ENCODE measurements around the gene WDR49. TPM values are rescaled to one million over a fixed set of nuclear protein-coding genes. Genes with fewer than 3 reads are reported as not detected.

WDR49 gene
- under 1 TPM in 1 of 2 donors, not detected in 1; 0.59 TPM for total RNA-seq

GRCh38 chr3:167653760-167654159 is at the start of gene WDR49:
Gene WDR49 (minus strand): TSS chr3:167653942. CDS start chr3:167653425, 517 bp downstream.
- Mint-ChIP-seq H3K4me3 (peak within 1 kb of the TSS; percentile 7), H3K27ac (no peak within 1 kb of the TSS), H3K27me3 (no peaks in the 10 kb centered on the region), H3K4me1 (ENCODE audit: low read depth in 2 of 2) (peaks cover 23 to 29% of the 10 kb centered on the region in 2 donors), H3K9me3 (no peaks in the 10 kb centered on the region), H3K36me3 (no peaks in the 10 kb centered on the region)
- no peak for DNase-seq (ENCODE audit: low spot score)
- ATAC-seq: no peak

GRCh38 chr3:167700926-167701325 is 47.2 kb upstream of the WDR49 start:
- Mint-ChIP-seq H3K9me3 (no peaks in the 10 kb centered on the region), H3K4me3 (no peak overlapping the region)
- no peak for ATAC-seq

DNA sequence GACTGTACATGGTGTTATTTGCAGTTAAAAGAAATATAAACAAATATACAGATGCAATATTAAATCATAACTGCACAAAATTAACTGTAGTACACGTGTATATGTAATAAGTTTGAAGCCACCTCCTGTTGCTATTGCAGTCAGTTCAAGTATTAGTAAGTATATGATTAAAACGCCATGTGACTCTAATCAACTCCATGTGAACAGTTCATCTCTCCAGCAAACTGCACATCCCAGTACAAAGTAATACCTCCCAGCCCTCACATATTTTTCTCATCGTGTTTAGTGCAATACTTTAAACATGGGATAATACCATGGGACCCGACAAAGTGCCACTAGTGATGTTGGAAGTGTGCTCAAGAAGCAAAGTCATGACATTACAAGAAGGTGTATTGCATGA is 46.3 kb upstream of the WDR49 start:
- no peaks in the 10 kb centered on the region for H3K27me3 Mint-ChIP-seq
- H3K4me1 Mint-ChIP-seq (ENCODE audit: low read depth in 2 of 2): peaks cover 16 to 17% of the 10 kb centered on the region in 2 donors
- H3K27ac Mint-ChIP-seq: peak overlapping the region in 1 of 2 donors; percentile 27
- peaks cover 5% of the 10 kb centered on the region for H3K36me3 Mint-ChIP-seq
- DNase-seq (ENCODE audit: low spot score): no peak
- ATAC-seq: no peak
- no peaks in the 10 kb centered on the region for H3K9me3 Mint-ChIP-seq
- H3K4me3 Mint-ChIP-seq: no peak overlapping the region

More at GRCh38 chr3:167700926-167701325, 47.2 kb upstream of the WDR49 start:
- peak overlapping the region in 1 of 2 donors; percentile 27 for H3K27ac Mint-ChIP-seq
- peaks cover 5% of the 10 kb centered on the region for H3K36me3 Mint-ChIP-seq
- no peaks in the 10 kb centered on the region for H3K27me3 Mint-ChIP-seq
- no peak for DNase-seq (ENCODE audit: low spot score)
- peaks cover 18 to 19% of the 10 kb centered on the region in 2 donors for H3K4me1 Mint-ChIP-seq (ENCODE audit: low read depth in 2 of 2)

DNA sequence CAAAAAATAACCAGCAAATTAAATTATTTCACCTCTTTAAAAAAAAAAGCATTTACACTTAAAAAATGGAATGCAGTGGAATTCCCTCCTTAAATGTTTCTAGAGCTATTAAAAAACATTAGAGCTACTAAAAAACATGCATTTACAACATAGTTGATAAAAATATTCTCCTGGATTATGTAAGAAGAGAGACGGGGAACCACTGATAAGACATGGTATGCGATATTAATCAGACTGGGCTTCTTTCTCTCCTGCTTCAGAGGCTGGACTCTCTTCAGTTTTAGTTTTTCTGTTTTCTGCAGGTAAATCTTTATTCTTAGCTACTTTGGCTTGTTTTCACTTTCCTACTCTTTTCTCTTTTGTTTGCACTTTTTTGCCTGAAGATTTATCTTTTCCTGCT is 40.4 kb upstream of the WDR49 start:
- peak overlapping the region in 1 of 2 donors; percentile 49 for H3K27ac Mint-ChIP-seq
- H3K4me3 Mint-ChIP-seq: no peak overlapping the region
- no peaks in the 10 kb centered on the region for H3K9me3 Mint-ChIP-seq
- H3K4me1 Mint-ChIP-seq (ENCODE audit: low read depth in 2 of 2): peaks cover 19 to 43% of the 10 kb centered on the region in 2 donors
- no peak for DNase-seq (ENCODE audit: low spot score)
- peaks cover 19% of the 10 kb centered on the region for H3K36me3 Mint-ChIP-seq
- H3K27me3 Mint-ChIP-seq: no peaks in the 10 kb centered on the region
- no peak for ATAC-seq

- Mint-ChIP-seq H3K27me3 (no peaks in the 10 kb centered on the region), H3K27ac (peak overlapping the region; percentile 68 to 71), H3K9me3 (no peaks in the 10 kb centered on the region), H3K4me1 (ENCODE audit: low read depth in 2 of 2) (peaks cover 15 to 41% of the 10 kb centered on the region in 2 donors), H3K36me3 (peaks cover 25% of the 10 kb centered on the region), H3K4me3 (peak overlapping the region; percentile 53)
- ATAC-seq (peak; percentile 98 to 99), DNase-seq (ENCODE audit: low spot score) (peak; percentile 78)
Measured at GRCh38 chr3:167691366-167691765, 37.6 kb upstream of the WDR49 start.

DNA sequence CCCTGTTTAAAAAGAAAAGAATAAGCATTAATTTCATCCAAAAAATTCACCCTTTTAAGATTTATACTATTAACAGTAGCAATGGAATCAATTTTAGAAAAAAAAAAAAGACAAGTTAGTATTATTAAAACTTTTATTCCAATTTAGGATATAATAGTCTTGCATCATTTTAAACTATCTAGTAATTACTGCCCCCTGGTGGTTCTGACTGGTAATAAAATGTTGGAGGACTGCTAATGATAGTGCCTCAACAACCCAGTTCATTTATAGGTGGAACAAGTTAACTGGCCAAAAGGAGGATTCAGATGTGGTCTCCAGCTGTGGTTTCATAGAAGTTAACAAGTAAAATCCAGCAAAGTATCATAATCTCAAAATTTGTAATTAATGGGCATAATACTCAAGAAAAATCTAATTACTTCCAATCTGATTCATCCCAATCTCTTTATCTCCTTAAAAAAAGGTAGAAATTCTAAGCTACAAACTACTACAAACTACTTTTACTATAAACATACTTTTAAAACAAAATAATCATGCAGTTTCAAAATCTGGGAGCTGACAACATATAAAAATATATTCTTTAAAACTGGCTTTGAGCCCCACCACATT is 30.7 kb upstream of the WDR49 start:
- ATAC-seq: no peak
- Mint-ChIP-seq H3K36me3 (peaks cover 25% of the 10 kb centered on the region), H3K4me1 (ENCODE audit: low read depth in 2 of 2) (peaks cover 3 to 16% of the 10 kb centered on the region in 2 donors), H3K27ac (no peak overlapping the region), H3K4me3 (no peak overlapping the region), H3K9me3 (no peaks in the 10 kb centered on the region), H3K27me3 (no peaks in the 10 kb centered on the region)
- peak; percentile 68 for DNase-seq (ENCODE audit: low spot score)

- Mint-ChIP-seq H3K27me3 (no peaks in the 10 kb centered on the region), H3K27ac (no peak overlapping the region), H3K4me3 (no peak overlapping the region), H3K4me1 (ENCODE audit: low read depth in 2 of 2) (peaks cover 2 to 4% of the 10 kb centered on the region in 2 donors), H3K36me3 (peaks cover 44% of the 10 kb centered on the region), H3K9me3 (peaks cover 9% of the 10 kb centered on the region)
- DNase-seq (ENCODE audit: low spot score): no peak
- ATAC-seq: no peak
Measured at GRCh38 chr3:167679526-167679925, 25.8 kb upstream of the WDR49 start.

- H3K27me3 Mint-ChIP-seq: no peaks in the 10 kb centered on the region
- H3K27ac Mint-ChIP-seq: no peak overlapping the region
- H3K4me1 Mint-ChIP-seq (ENCODE audit: low read depth in 2 of 2): peaks cover 0 to 4% of the 10 kb centered on the region in 2 donors
- H3K9me3 Mint-ChIP-seq: peaks cover 9% of the 10 kb centered on the region
- peaks cover 48% of the 10 kb centered on the region for H3K36me3 Mint-ChIP-seq
- H3K4me3 Mint-ChIP-seq: no peak overlapping the region
- DNase-seq (ENCODE audit: low spot score) (no peak), ATAC-seq (no peak)
Measured at GRCh38 chr3:167675848-167676247, 22.1 kb upstream of the WDR49 start.

GRCh38 chr3:167673221-167673620 is 19.5 kb upstream of the WDR49 start:
- ATAC-seq (no peak), DNase-seq (ENCODE audit: low spot score) (no peak)
- no peak overlapping the region for H3K27ac Mint-ChIP-seq
- peaks cover 0 to 4% of the 10 kb centered on the region in 2 donors for H3K4me1 Mint-ChIP-seq (ENCODE audit: low read depth in 2 of 2)
- H3K4me3 Mint-ChIP-seq: no peak overlapping the region
- H3K9me3 Mint-ChIP-seq: peaks cover 9% of the 10 kb centered on the region
- H3K27me3 Mint-ChIP-seq: no peaks in the 10 kb centered on the region
- peaks cover 41% of the 10 kb centered on the region for H3K36me3 Mint-ChIP-seq

- DNase-seq (ENCODE audit: low spot score) (no peak), ATAC-seq (no peak)
- no peaks in the 10 kb centered on the region for H3K4me1 Mint-ChIP-seq (ENCODE audit: low read depth in 2 of 2)
- peaks cover 8% of the 10 kb centered on the region for H3K9me3 Mint-ChIP-seq
- H3K4me3 Mint-ChIP-seq: no peak overlapping the region
- no peaks in the 10 kb centered on the region for H3K27me3 Mint-ChIP-seq
- H3K36me3 Mint-ChIP-seq: peaks cover 38% of the 10 kb centered on the region
- H3K27ac Mint-ChIP-seq: no peak overlapping the region
Measured at GRCh38 chr3:167671878-167672427, 18.2 kb upstream of the WDR49 start.

DNA sequence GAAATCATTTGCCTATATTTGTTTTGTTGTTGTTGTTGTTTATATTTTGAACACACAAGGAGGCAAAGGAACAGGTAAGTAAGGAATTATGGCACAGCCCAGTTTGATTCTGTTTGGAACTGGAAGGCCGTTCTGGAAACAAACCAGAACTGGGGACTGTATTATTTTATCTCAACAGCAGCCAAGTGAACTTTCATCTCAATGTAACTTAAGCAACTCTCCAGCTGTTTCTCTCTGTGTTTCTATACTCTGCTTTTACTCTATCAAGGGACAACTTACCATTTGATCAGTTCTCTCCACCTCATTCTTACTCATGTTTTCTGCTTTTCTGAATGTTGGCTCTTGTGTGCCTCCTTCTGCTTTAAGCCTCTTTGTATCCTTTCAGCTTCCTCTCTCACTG is 16.0 kb upstream of the WDR49 start:
- Mint-ChIP-seq H3K27me3 (no peaks in the 10 kb centered on the region), H3K27ac (no peak overlapping the region), H3K36me3 (peaks cover 16% of the 10 kb centered on the region), H3K9me3 (no peaks in the 10 kb centered on the region), H3K4me3 (no peak overlapping the region), H3K4me1 (ENCODE audit: low read depth in 2 of 2) (no peaks in the 10 kb centered on the region)
- DNase-seq (ENCODE audit: low spot score): no peak
- no peak for ATAC-seq

DNA sequence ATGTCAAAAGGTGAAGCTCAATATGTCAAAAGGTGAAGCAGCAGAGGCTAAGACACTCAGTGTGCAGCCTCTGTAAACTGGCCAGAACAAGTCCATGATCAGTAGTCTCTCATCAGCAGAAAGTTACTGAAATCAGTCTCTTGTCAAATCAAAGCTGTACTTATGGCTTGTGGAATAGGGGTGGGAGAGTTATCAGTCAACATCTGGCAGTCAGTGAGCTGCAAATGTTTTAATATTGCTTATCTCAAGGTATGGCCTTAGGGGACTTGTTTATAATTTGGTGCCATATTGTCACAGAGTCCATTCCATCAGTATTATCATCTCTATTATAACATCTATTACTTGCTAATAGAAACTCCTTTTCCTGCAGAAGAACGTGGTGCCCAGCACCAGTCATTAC is 14.9 kb upstream of the WDR49 start:
- Mint-ChIP-seq H3K4me1 (ENCODE audit: low read depth in 2 of 2) (no peaks in the 10 kb centered on the region), H3K9me3 (peaks cover 4% of the 10 kb centered on the region), H3K4me3 (no peak overlapping the region), H3K36me3 (peaks cover 6% of the 10 kb centered on the region), H3K27me3 (no peaks in the 10 kb centered on the region), H3K27ac (no peak overlapping the region)
- DNase-seq (ENCODE audit: low spot score): no peak
- ATAC-seq: no peak

GRCh38 chr3:167666563-167666962 is 12.8 kb upstream of the WDR49 start:
- no peaks in the 10 kb centered on the region for H3K4me1 Mint-ChIP-seq (ENCODE audit: low read depth in 2 of 2)

GRCh38 chr3:167662919-167663400 is 9.2 kb upstream of the WDR49 start:
- DNase-seq (ENCODE audit: low spot score) (no peak), ATAC-seq (no peak)
- peaks cover 6% of the 10 kb centered on the region for H3K9me3 Mint-ChIP-seq
- H3K4me1 Mint-ChIP-seq (ENCODE audit: low read depth in 2 of 2): peaks cover 0 to 3% of the 10 kb centered on the region in 2 donors
- no peaks in the 10 kb centered on the region for H3K36me3 Mint-ChIP-seq
- H3K27ac Mint-ChIP-seq: no peak overlapping the region
- no peak overlapping the region for H3K4me3 Mint-ChIP-seq
- H3K27me3 Mint-ChIP-seq: peaks cover 3 to 12% of the 10 kb centered on the region in 2 donors

More at GRCh38 chr3:167666563-167666962, 12.8 kb upstream of the WDR49 start:
- ATAC-seq: no peak
- Mint-ChIP-seq H3K9me3 (peaks cover 4% of the 10 kb centered on the region), H3K4me3 (no peak overlapping the region), H3K36me3 (peaks cover 6% of the 10 kb centered on the region), H3K27ac (no peak overlapping the region), H3K27me3 (peaks cover 0 to 4% of the 10 kb centered on the region in 2 donors)
- no peak for DNase-seq (ENCODE audit: low spot score)

All from natural killer cell treated with Interleukin-12 subunit alpha and Interleukin-12 subunit beta and Interleukin-15 and Interleukin-18, amount 100 ng/mL, for 72 hours (primary cell).